ENCODE data around the gene GKN1.
A peak's percentile ranks its signal among the peaks of the same experiment; 100 is the strongest.

Gene GKN1

DNA sequence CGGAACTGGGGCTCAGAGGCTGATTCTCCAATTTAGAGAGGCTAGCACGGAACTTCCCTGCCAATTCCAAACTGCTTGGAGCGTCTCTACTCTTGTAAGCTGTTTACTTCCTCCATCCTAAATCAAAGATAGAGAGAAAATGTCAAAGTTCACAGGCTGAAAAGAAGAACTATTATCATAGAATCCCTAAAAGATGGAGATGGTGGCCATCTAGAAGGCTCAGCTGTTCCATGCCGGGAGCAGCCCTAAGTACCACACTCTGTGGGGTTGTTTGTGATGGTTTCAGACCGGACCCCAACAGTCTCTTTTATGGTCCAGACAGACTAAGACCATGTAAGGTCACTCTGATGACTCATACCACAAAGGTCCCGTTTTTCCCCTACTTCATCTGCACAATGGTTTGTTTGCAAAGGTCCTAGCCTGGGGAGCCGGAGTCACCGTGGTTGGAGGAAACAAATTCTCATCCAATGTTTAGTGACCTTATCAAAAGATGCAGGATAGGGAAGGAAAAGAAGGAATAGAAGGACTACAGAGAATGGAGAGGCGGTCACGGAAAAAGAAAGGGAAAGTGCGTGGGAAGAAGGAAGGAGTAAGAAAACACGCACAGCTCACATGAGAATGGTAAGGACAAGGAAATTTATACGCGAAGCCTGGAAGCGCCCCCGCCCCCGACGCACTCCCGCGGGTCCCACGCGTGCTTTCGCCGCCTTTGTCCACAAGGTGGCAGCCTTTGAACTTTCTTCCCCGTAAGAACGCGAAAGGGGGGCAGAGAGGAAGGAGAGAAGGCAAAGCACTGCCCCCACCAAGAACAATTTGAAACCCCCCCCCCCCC is 38.1 kb downstream of the GKN1 start:
- Histone ChIP-seq H3K36me3 (no peaks in the 10 kb centered on the region), H3K4me1 (no peaks in the 10 kb centered on the region), H3K27me3 (no peaks in the 10 kb centered on the region), H3K9me3 (no peaks in the 10 kb centered on the region), H3K4me3 (ENCODE audit: low read depth, low read length) (peak overlapping the region; percentile 76)
- TF ChIP-seq, protein P1, sequence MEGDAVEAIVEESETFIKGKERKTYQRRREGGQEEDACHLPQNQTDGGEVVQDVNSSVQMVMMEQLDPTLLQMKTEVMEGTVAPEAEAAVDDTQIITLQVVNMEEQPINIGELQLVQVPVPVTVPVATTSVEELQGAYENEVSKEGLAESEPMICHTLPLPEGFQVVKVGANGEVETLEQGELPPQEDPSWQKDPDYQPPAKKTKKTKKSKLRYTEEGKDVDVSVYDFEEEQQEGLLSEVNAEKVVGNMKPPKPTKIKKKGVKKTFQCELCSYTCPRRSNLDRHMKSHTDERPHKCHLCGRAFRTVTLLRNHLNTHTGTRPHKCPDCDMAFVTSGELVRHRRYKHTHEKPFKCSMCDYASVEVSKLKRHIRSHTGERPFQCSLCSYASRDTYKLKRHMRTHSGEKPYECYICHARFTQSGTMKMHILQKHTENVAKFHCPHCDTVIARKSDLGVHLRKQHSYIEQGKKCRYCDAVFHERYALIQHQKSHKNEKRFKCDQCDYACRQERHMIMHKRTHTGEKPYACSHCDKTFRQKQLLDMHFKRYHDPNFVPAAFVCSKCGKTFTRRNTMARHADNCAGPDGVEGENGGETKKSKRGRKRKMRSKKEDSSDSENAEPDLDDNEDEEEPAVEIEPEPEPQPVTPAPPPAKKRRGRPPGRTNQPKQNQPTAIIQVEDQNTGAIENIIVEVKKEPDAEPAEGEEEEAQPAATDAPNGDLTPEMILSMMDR (IDR thresholded peaks at IDR 0.05; ENCODE audit: low read depth, low read length): peak; percentile 59
- DNase-seq: peak; percentile 56

DNA sequence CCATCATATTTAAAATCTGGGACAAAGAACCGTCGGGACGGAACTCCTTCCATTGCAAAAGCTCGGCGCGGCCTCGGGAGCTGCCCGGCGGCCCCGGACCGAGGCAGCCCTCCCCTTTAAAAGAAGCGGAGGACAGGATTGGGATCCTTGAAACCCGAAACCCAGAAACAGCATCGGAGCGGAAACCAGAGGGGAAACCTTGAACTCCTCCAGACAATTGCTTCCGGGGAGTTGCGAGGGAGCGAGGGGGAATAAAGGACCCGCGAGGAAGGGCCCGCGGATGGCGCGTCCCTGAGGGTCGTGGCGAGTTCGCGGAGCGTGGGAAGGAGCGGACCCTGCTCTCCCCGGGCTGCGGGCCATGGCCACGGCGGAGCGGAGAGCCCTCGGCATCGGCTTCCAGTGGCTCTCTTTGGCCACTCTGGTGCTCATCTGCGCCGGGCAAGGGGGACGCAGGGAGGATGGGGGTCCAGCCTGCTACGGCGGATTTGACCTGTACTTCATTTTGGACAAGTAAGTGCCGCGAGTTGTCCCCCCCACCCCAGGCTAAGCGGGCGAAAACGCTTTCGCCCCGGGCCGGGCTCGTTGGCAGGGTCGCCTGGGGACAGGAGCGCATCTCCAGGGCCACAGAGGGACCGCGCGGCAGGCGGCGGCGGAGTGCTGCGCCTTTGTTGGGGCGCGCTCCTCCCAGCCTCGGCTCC is 38.9 kb downstream of the GKN1 start, which contains the start of gene ANTXR1:
Gene ANTXR1 (plus strand): TSS at position 38 of the 698 bp plus-strand sequence. CDS start 321 bp downstream, at position 359.
- no peaks in the 10 kb centered on the region for H3K36me3 ChIP-seq
- peak within 1 kb of the TSS; percentile 76 for H3K4me3 ChIP-seq (ENCODE audit: low read depth, low read length)
- peak; percentile 46 for DNase-seq
- no peaks in the 10 kb centered on the region for H3K4me1 ChIP-seq
- TF ChIP-seq, protein P1 (IDR thresholded peaks at IDR 0.05; ENCODE audit: low read depth, low read length): no peak
- no peaks in the 10 kb centered on the region for H3K9me3 ChIP-seq
- no peaks in the 10 kb centered on the region for H3K27me3 ChIP-seq

DNA sequence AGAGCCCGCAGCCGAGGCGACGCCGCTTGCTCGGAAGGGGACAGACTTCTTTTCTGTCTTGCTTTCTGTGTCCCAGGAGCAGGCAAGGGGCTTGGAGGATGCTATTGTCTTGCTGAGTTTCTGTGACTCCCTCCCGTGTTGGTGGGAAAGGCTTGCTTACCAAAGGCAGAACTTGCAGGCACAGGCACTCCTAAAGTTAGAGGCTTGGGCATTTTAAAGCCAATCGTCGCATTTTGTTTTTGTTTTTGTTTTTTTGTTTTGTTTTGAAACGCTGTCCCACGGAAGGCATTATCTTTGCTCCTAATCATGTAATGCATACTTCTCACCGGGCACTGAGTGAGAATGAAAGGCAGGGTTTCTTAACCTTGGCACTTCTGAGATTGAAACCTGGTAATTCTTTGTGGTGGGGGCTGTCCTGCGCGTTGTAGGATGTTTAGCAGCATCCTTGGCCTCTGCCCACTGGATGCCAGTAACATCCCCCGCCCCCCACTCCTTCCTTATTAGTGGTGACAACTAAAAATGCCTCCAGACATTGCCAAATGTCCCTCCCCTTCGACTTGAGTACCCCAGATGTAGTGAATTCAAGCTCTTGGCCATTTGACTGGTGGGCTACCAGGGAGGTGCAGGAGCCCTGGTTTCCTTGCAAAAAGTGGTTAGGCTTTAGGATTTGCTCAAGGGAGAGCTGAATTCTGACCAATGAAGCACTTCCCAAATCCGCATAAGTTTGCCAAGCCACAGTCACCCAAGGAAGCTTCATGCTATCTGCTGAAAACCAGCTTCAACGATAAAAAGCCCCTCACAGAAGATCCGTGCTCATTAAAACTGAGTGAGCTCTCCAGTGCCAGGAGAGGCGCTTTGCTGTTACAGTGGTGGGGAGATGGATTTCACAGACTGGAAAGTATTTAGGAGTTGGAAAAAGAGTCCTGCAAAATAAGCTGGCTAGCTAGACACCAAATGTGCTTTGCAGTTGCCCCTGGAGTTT is 39.7 kb downstream of the GKN1 start:
- Histone ChIP-seq H3K4me3 (ENCODE audit: low read depth, low read length) (peak overlapping the region; percentile 76), H3K27me3 (no peaks in the 10 kb centered on the region), H3K9me3 (no peaks in the 10 kb centered on the region), H3K4me1 (no peaks in the 10 kb centered on the region), H3K36me3 (no peaks in the 10 kb centered on the region)
- TF ChIP-seq, protein P1 (IDR thresholded peaks at IDR 0.05; ENCODE audit: low read depth, low read length): no peak
- no peak for DNase-seq

DNA sequence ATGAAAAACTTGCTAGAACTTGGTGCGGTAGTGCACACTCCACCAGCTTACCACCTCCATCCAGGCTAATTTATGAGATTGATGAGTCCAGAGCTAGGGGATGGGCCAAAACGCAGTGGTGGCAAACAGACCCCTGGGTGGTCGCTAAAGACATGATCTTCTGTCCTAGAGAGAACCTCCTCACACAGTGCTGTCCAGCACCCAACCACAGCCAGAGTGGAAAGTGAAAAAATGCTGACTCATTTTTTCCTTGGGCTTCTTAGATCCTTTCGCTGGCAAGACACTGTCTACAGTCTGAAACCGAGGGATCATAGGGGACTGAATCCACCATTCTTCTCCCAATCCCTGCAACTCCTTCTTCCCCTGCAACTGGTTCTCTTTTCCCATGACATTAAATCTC is 42.6 kb downstream of the GKN1 start:
- Histone ChIP-seq H3K36me3 (no peaks in the 10 kb centered on the region), H3K4me3 (ENCODE audit: low read depth, low read length) (no peak overlapping the region), H3K9me3 (no peaks in the 10 kb centered on the region), H3K27me3 (no peaks in the 10 kb centered on the region), H3K4me1 (no peaks in the 10 kb centered on the region)
- DNase-seq: no peak
- TF ChIP-seq, protein P1 (IDR thresholded peaks at IDR 0.05; ENCODE audit: low read depth, low read length): no peak

DNA sequence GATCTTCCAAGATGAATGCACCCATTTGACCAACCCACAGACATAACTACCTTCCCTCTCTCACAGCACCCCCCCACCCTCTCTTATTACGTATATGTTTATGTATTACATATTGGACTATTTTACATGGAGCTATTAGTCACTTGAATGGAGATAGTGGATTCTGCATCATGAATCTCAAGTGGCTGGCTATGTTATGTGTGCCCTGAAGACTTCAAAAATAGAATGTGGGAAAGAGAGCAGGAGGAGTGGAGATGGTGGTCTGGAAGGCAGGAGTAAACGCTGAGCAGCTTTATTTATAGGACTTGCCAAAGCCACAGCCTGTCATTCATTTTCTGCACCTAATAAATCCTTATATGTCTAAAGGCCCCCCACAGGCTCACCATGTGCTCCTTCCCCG is 43.4 kb downstream of the GKN1 start:
- Histone ChIP-seq H3K4me3 (ENCODE audit: low read depth, low read length) (no peak overlapping the region), H3K4me1 (no peaks in the 10 kb centered on the region)
- TF ChIP-seq, protein P1 (IDR thresholded peaks at IDR 0.05; ENCODE audit: low read depth, low read length): no peak

More for the DNA sequence above, 43.4 kb downstream of the GKN1 start:
- H3K36me3 ChIP-seq: no peaks in the 10 kb centered on the region
- H3K9me3 ChIP-seq: no peaks in the 10 kb centered on the region
- no peaks in the 10 kb centered on the region for H3K27me3 ChIP-seq
- no peak for DNase-seq

Data from BE2C (cell line).